ENCODE measurements around the gene MOV10L1.

The MOV10L1 gene

GRCh38 chr22:50089682-50090411 lies at the start of gene MOV10L1:
MOV10L1 (plus strand) TSS chr22:50090006; CDS start chr22:50090089, 83 bp downstream.
- no peak for FAIRE-seq
- no peak for TF ChIP-seq POLR2A (IDR thresholded peaks at IDR 0.05; ENCODE audit: low read depth, low read length)
- DNase-seq (ENCODE audit: insufficient read length, low spot score): no peak

- no peak for FAIRE-seq
- no peak for TF ChIP-seq POLR2A (IDR thresholded peaks at IDR 0.05; ENCODE audit: low read depth, low read length)
- DNase-seq (ENCODE audit: insufficient read length, low spot score): no peak
These were observed 49.1 kb upstream of the MOV10L1 start for GRCh38 chr22:50040717-50041116.

- no peak for FAIRE-seq
- DNase-seq (ENCODE audit: insufficient read length, low spot score): no peak
- TF ChIP-seq POLR2A (IDR thresholded peaks at IDR 0.05; ENCODE audit: low read depth, low read length): no peak
These were observed 48.3 kb upstream of the MOV10L1 start for GRCh38 chr22:50041361-50042065.

- FAIRE-seq: no peak
- DNase-seq (ENCODE audit: insufficient read length, low spot score): no peak
- TF ChIP-seq POLR2A (IDR thresholded peaks at IDR 0.05; ENCODE audit: low read depth, low read length): no peak
These were observed 45.2 kb upstream of the MOV10L1 start for GRCh38 chr22:50044485-50045118.

- TF ChIP-seq POLR2A (IDR thresholded peaks at IDR 0.05; ENCODE audit: low read depth, low read length): no peak
- no peak for FAIRE-seq
- DNase-seq (ENCODE audit: insufficient read length, low spot score): no peak
These were observed 44.4 kb upstream of the MOV10L1 start for GRCh38 chr22:50045211-50046018.

- DNase-seq (ENCODE audit: insufficient read length, low spot score) (no peak), FAIRE-seq (no peak)
- no peak for TF ChIP-seq POLR2A (IDR thresholded peaks at IDR 0.05; ENCODE audit: low read depth, low read length)
These were observed 43.8 kb upstream of the MOV10L1 start for GRCh38 chr22:50046019-50046415.

- DNase-seq (ENCODE audit: insufficient read length, low spot score) (no peak), FAIRE-seq (no peak)
- TF ChIP-seq POLR2A (IDR thresholded peaks at IDR 0.05; ENCODE audit: low read depth, low read length): no peak
These were observed 43.1 kb upstream of the MOV10L1 start for GRCh38 chr22:50046481-50047245.

GRCh38 chr22:50047346-50047745 lies 42.5 kb upstream of the MOV10L1 start:
- no peak for TF ChIP-seq POLR2A (IDR thresholded peaks at IDR 0.05; ENCODE audit: low read depth, low read length)
- DNase-seq (ENCODE audit: insufficient read length, low spot score) (no peak), FAIRE-seq (no peak)

- TF ChIP-seq POLR2A (IDR thresholded peaks at IDR 0.05; ENCODE audit: low read depth, low read length): no peak
- no peak for DNase-seq (ENCODE audit: insufficient read length, low spot score)
- FAIRE-seq: no peak
These were observed 41.6 kb upstream of the MOV10L1 start for GRCh38 chr22:50048061-50048765.

GRCh38 chr22:50048836-50049235 lies 41.0 kb upstream of the MOV10L1 start:
- DNase-seq (ENCODE audit: insufficient read length, low spot score): no peak
- TF ChIP-seq POLR2A (IDR thresholded peaks at IDR 0.05; ENCODE audit: low read depth, low read length): no peak
- no peak for FAIRE-seq

GRCh38 chr22:50049299-50050195 lies 40.3 kb upstream of the MOV10L1 start:
- FAIRE-seq (no peak), DNase-seq (ENCODE audit: insufficient read length, low spot score) (no peak)
- no peak for TF ChIP-seq POLR2A (IDR thresholded peaks at IDR 0.05; ENCODE audit: low read depth, low read length)

GRCh38 chr22:50051930-50052329 lies 37.9 kb upstream of the MOV10L1 start:
- FAIRE-seq (no peak), DNase-seq (ENCODE audit: insufficient read length, low spot score) (no peak)
- no peak for TF ChIP-seq POLR2A (IDR thresholded peaks at IDR 0.05; ENCODE audit: low read depth, low read length)

Data from H54 (cell line).